H7 (cell line): ENCODE data around the gene INPP4A. TPM values are rescaled to one million over a fixed set of nuclear protein-coding genes. Genes with fewer than 3 reads are reported as not detected.

Experiments used
- DNase-seq: peaks from one replicate; pipeline ENCODE4 v3.0.0; 2012
- H3K27me3 ChIP-seq: 2 replicates; pipeline ENCODE4 v1.6.0; 2011; ENCODE audit warnings: mild to moderate bottlenecking, low read length; ENCODE audit not compliant: control insufficient read depth, insufficient read depth
- H3K36me3 ChIP-seq: replicated peaks from 2 replicates; pipeline ENCODE4 v1.5.1; 2011; ENCODE audit warnings: low read length; ENCODE audit not compliant: control insufficient read depth, insufficient read depth
- H3K4me3 ChIP-seq: 2 replicates; pipeline ENCODE4 v1.5.1; 2011; ENCODE audit warnings: low read depth, mild to moderate bottlenecking, control low read depth, low read length, moderate library complexity; ENCODE audit not compliant: insufficient read depth
- total RNA-seq: library from RNA; depleted of rRNA; stranded (reverse); fragments of >200 nt; shearing (Covaris generic); gene quantifications from 2 replicates; pipeline ENCODE4 v1.2.3, GENCODE V29; 2014

Gene INPP4A
- total RNA-seq, 1 experiment from 2014 or later = 32.0 TPM

- no peaks in the 10 kb centered on the region for H3K27me3 ChIP-seq
- H3K4me3 ChIP-seq = no peak overlapping the region
- DNase-seq = no peak
- H3K36me3 ChIP-seq = no peaks in the 10 kb centered on the region
Observed at GRCh38 chr2:98496750-98497493, 52.3 kb downstream of the INPP4A start.

GRCh38 chr2:98498703-98499440 lies 54.2 kb downstream of the INPP4A start:
- Histone ChIP-seq H3K27me3 (no peaks in the 10 kb centered on the region), H3K4me3 (no peak overlapping the region), H3K36me3 (no peaks in the 10 kb centered on the region)
- DNase-seq = no peak

- Histone ChIP-seq H3K27me3 (no peaks in the 10 kb centered on the region), H3K4me3 (no peak overlapping the region), H3K36me3 (no peaks in the 10 kb centered on the region)
- no peak for DNase-seq
Observed at GRCh38 chr2:98500561-98500960, 55.9 kb downstream of the INPP4A start.

- no peaks in the 10 kb centered on the region for H3K36me3 ChIP-seq
- no peak for DNase-seq
- no peaks in the 10 kb centered on the region for H3K27me3 ChIP-seq
- H3K4me3 ChIP-seq = no peak overlapping the region
Observed at GRCh38 chr2:98501223-98501622, 56.6 kb downstream of the INPP4A start.

- no peak overlapping the region for H3K4me3 ChIP-seq
- no peaks in the 10 kb centered on the region for H3K27me3 ChIP-seq
- DNase-seq = no peak
- H3K36me3 ChIP-seq = no peaks in the 10 kb centered on the region
Observed at GRCh38 chr2:98501876-98502275, 57.2 kb downstream of the INPP4A start.

GRCh38 chr2:98502556-98503335 lies 58.1 kb downstream of the INPP4A start:
- Histone ChIP-seq H3K4me3 (no peak overlapping the region), H3K27me3 (no peaks in the 10 kb centered on the region), H3K36me3 (no peaks in the 10 kb centered on the region)
- no peak for DNase-seq

- no peak for DNase-seq
- no peaks in the 10 kb centered on the region for H3K36me3 ChIP-seq
- H3K4me3 ChIP-seq = no peak overlapping the region
- no peaks in the 10 kb centered on the region for H3K27me3 ChIP-seq
Observed at GRCh38 chr2:98503481-98504105, 58.9 kb downstream of the INPP4A start.

- Histone ChIP-seq H3K36me3 (no peaks in the 10 kb centered on the region), H3K27me3 (no peaks in the 10 kb centered on the region), H3K4me3 (no peak overlapping the region)
- no peak for DNase-seq
Observed at GRCh38 chr2:98504381-98505109, 59.9 kb downstream of the INPP4A start.

GRCh38 chr2:98505311-98505808 lies 60.7 kb downstream of the INPP4A start:
- H3K4me3 ChIP-seq = no peak overlapping the region
- no peaks in the 10 kb centered on the region for H3K27me3 ChIP-seq
- DNase-seq = no peak
- H3K36me3 ChIP-seq = no peaks in the 10 kb centered on the region

- DNase-seq = no peak
- Histone ChIP-seq H3K36me3 (no peaks in the 10 kb centered on the region), H3K27me3 (no peaks in the 10 kb centered on the region), H3K4me3 (no peak overlapping the region)
Observed at GRCh38 chr2:98505971-98506664, 61.5 kb downstream of the INPP4A start.

- Histone ChIP-seq H3K4me3 (no peak overlapping the region), H3K36me3 (no peaks in the 10 kb centered on the region), H3K27me3 (no peaks in the 10 kb centered on the region)
- no peak for DNase-seq
Observed at GRCh38 chr2:98506881-98507280, 62.2 kb downstream of the INPP4A start.

- H3K27me3 ChIP-seq = no peaks in the 10 kb centered on the region
- H3K4me3 ChIP-seq = no peak overlapping the region
- no peaks in the 10 kb centered on the region for H3K36me3 ChIP-seq
- no peak for DNase-seq
Observed at GRCh38 chr2:98507461-98507860, 62.8 kb downstream of the INPP4A start.

- Histone ChIP-seq H3K4me3 (no peak overlapping the region), H3K36me3 (no peaks in the 10 kb centered on the region), H3K27me3 (no peaks in the 10 kb centered on the region)
- no peak for DNase-seq
Observed at GRCh38 chr2:98507891-98508708, 63.4 kb downstream of the INPP4A start.
